GM21423 (cell line): ENCODE results near the gene MOK.

Source experiments
- ATAC-seq: cut with Tn5 transposase; IDR thresholded peaks from one replicate; pipeline ENCODE4 v1.9.1; 2021; ENCODE audit warnings: mild to moderate bottlenecking, moderate library complexity; ENCODE audit not compliant: unreplicated experiment

MOK gene

GRCh38 chr14:102183886-102184285 is 121.1 kb downstream of the MOK start:
- no peak for ATAC-seq

DNA sequence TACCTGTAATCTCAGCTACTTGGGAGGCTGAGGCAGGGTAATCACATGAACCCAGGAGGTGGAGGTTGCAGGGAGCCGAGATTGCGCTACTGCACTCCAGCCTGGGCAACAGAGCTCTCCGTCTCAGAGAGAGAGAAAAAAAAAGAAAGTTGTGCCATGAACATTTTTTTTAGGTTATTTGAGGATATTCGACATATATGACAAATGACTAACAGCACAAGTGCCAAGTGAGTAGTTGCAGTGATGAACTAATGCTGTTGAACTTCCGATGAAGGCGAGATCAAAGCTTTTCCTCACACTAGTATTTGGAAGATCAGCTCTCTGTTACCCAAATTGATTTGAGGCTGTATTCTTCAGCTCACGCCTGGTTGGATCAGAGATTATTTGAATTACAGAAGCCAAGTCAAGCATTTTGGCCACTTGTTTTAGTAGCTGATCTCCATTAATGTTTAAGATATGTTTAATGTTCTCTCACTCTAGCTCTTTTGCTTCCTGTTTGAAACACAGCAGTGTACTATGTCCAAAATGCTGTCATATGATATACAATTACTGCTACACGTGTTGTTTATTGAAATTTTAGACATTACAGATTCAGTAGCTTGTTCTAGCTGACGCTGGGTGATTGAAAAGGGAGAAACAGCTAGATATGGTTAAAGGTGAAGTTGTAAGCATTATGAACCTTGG is 121.9 kb downstream of the MOK start:
- ATAC-seq = no peak

GRCh38 chr14:102182190-102182589 is 122.8 kb downstream of the MOK start:
- no peak for ATAC-seq

- ATAC-seq = no peak
Observed at GRCh38 chr14:102181187-102181586, 123.8 kb downstream of the MOK start.

GRCh38 chr14:102180248-102180998 is 124.5 kb downstream of the MOK start:
- ATAC-seq = no peak
